Ovary (tissue), 3 donors: Measurements from ENCODE around the gene MARCKSL1.

Experiments
- EP300 ChIP-seq: sonication (generic); formaldehyde crosslinking; IDR thresholded peaks from one replicate; pipeline ENCODE4 v1.6.1; 2017; ENCODE audit warnings: antibody characterized with exemption
- TF ChIP-seq, protein P1 (sequence below), 3 donors: fragments of 450-650 bp in 2 of 3; fragments of 200-600 bp in 1 of 3; IDR thresholded peaks; one replicate each; pipeline versions ENCODE4 v1.5.1 to v1.8.0; 2016 to 2022; ENCODE audit warnings: antibody characterized with exemption in 3 of 3, mild to moderate bottlenecking in 1 of 3
- donor health status: DM: no; HTN: no; CAD: no.

- no peak for TF ChIP-seq EP300
- TF ChIP-seq, protein P1, sequence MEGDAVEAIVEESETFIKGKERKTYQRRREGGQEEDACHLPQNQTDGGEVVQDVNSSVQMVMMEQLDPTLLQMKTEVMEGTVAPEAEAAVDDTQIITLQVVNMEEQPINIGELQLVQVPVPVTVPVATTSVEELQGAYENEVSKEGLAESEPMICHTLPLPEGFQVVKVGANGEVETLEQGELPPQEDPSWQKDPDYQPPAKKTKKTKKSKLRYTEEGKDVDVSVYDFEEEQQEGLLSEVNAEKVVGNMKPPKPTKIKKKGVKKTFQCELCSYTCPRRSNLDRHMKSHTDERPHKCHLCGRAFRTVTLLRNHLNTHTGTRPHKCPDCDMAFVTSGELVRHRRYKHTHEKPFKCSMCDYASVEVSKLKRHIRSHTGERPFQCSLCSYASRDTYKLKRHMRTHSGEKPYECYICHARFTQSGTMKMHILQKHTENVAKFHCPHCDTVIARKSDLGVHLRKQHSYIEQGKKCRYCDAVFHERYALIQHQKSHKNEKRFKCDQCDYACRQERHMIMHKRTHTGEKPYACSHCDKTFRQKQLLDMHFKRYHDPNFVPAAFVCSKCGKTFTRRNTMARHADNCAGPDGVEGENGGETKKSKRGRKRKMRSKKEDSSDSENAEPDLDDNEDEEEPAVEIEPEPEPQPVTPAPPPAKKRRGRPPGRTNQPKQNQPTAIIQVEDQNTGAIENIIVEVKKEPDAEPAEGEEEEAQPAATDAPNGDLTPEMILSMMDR (IDR thresholded peaks at IDR 0.05) = no peak
Measured at GRCh38 chr1:32309960-32310359, 26.1 kb downstream of the MARCKSL1 start.
